Inflammatory macrophage treated with lipopolysaccharide for 4 hours (primary cell): ENCODE measurements around the gene CFAP99.
"Not testable (repeated sequence)": the region's sequence is repeated elsewhere in the genome, so short reads cannot be mapped to it uniquely, and the experiment has no call there.

Experiments
- DNase-seq: peaks from one replicate; pipeline ENCODE4 v3.0.0-alpha.2; 2020

CFAP99 gene

GRCh38 chr4:2412885-2413716, 5.7 kb upstream of the CFAP99 start:
- DNase-seq: peak; percentile 95

- no peak for DNase-seq
Observed at GRCh38 chr4:2413821-2414610, 4.7 kb upstream of the CFAP99 start.

- DNase-seq: no peak
Observed at GRCh38 chr4:2415213-2415612, 3.5 kb upstream of the CFAP99 start.

- DNase-seq: no peak
Observed at GRCh38 chr4:2415881-2416563, 2.7 kb upstream of the CFAP99 start.

- DNase-seq: peak; percentile 57
Observed at GRCh38 chr4:2416564-2417225, 2.1 kb upstream of the CFAP99 start.

- no peak for DNase-seq
Observed at GRCh38 chr4:2417226-2417764, 1.5 kb upstream of the CFAP99 start.

- DNase-seq: no peak
Observed at GRCh38 chr4:2417765-2418649, 748 bp upstream of the CFAP99 start, which contains the start of gene ZFYVE28. Gene ZFYVE28, minus strand, starts transcription at chr4:2418645. Its CDS starts 322 bp downstream, at chr4:2418323.

GRCh38 chr4:2419814-2420213, 1.1 kb downstream of the CFAP99 start:
- DNase-seq: peak; percentile 74

- no peak for DNase-seq
Observed at GRCh38 chr4:2421928-2422327, 3.2 kb downstream of the CFAP99 start.

- DNase-seq: no peak
Observed at GRCh38 chr4:2423066-2423465, 4.3 kb downstream of the CFAP99 start.

GRCh38 chr4:2423695-2424094, 4.9 kb downstream of the CFAP99 start:
- no peak for DNase-seq

- no peak for DNase-seq
Observed at GRCh38 chr4:2424581-2424980, 5.8 kb downstream of the CFAP99 start.

GRCh38 chr4:2425386-2426068, 6.8 kb downstream of the CFAP99 start:
- no peak for DNase-seq

- DNase-seq: no peak
Observed at GRCh38 chr4:2426069-2426397, 7.3 kb downstream of the CFAP99 start.

- no peak for DNase-seq
Observed at GRCh38 chr4:2426711-2427275, 8.0 kb downstream of the CFAP99 start.

GRCh38 chr4:2427383-2428334, 8.9 kb downstream of the CFAP99 start:
- no peak for DNase-seq

GRCh38 chr4:2428496-2429213, 9.9 kb downstream of the CFAP99 start:
- DNase-seq: peak; percentile 10

- DNase-seq: not testable (repeated sequence)
Observed at GRCh38 chr4:2429945-2430757, 11.4 kb downstream of the CFAP99 start.
